A549 (cell line): Measurements from ENCODE around the gene SOX15. TPM values are rescaled to one million over a fixed set of nuclear protein-coding genes. Genes with fewer than 3 reads are reported as not detected.

Experiments used
- ATAC-seq, 2 experiments: fragments of 200-7000 bp in 1 of 2; fragments of >200 bp in 1 of 2; cut with Nextera tagmentation in 1 of 2; cut with Tn5 transposase in 1 of 2; 3 replicates each; pipeline versions ENCODE4 v1.8.0 to v1.9.1; 2018 to 2020; ENCODE audit warnings: mild to moderate bottlenecking in 1 of 2, moderate library complexity in 1 of 2
- CTCF ChIA-PET: fragments of 300-600 bp; sonication (Branson Sonifier 250); formaldehyde crosslinking; extraction: SDS; loops from one replicate; lab custom pipeline; 2021; ENCODE audit warnings: antibody characterized with exemption, inconsistent platforms; lab: Yijun Ruan, JAX
- POLR2A ChIA-PET: fragments of 350-600 bp; formaldehyde crosslinking; extraction: SDS; loops from one replicate; lab custom pipeline; 2021; ENCODE audit warnings: antibody characterized with exemption, inconsistent platforms; lab: Yijun Ruan, JAX
- DNase-seq, 2 experiments: peaks; one replicate each; pipeline versions ENCODE4 v3.0.0 to v3.0.0-alpha.2; 2011 to 2016; ENCODE audit warnings: low read depth in 1 of 2, low spot score in 1 of 2
- FAIRE-seq: peaks from 2 replicates; lab custom pipeline; 2011; peaks lifted over from hg19 to GRCh38; lab: Jason Lieb, UNC
- H3K27ac ChIP-seq, 2 experiments: fragments of >200 bp; sonication (Bioruptor Twin); formaldehyde crosslinking; 3 replicates each; pipeline ENCODE4 v1.5.1; 2016 to 2017
- H3K4me1 ChIP-seq: fragments of >200 bp; sonication (Bioruptor Twin); formaldehyde crosslinking; 3 replicates; pipeline ENCODE4 v1.6.1; 2016
- H3K4me2 ChIP-seq: fragments of >200 bp; sonication (Bioruptor Twin); formaldehyde crosslinking; 3 replicates; pipeline ENCODE4 v1.6.1; 2016
- H3K4me3 ChIP-seq: fragments of >200 bp; sonication (Bioruptor Twin); formaldehyde crosslinking; 3 replicates; pipeline ENCODE4 v1.5.1; 2016
- H3K9me3 ChIP-seq: fragments of >200 bp; sonication (Bioruptor Twin); formaldehyde crosslinking; 3 replicates; pipeline ENCODE4 v1.6.1; 2016
- BHLHE40 ChIP-seq: IDR thresholded peaks from 2 replicates; pipeline ENCODE4 v1.6.1; 2012; ENCODE audit warnings: low read depth, low read length, inconsistent platforms
- CHD2 ChIP-seq: fragments of 150-350 bp; IDR thresholded peaks from 2 replicates; pipeline ENCODE4 v1.6.1; 2014; ENCODE audit warnings: low read length; ENCODE audit not compliant: partially characterized antibody
- CHD4 ChIP-seq: fragments of 200-600 bp; sonication (generic); IDR thresholded peaks from 2 replicates; pipeline ENCODE4 v1.6.1; 2016; ENCODE audit warnings: antibody characterized with exemption, mild to moderate bottlenecking, borderline replicate concordance
- E2F6 ChIP-seq: IDR thresholded peaks from 2 replicates; pipeline ENCODE4 v1.6.1; 2012; ENCODE audit warnings: low read depth, borderline replicate concordance
- EHF ChIP-seq: fragments of 250-450 bp; sonication (Bioruptor Pico); IDR thresholded peaks from 2 replicates; pipeline ENCODE4 v1.5.0; 2020; ENCODE audit warnings: mild to moderate bottlenecking
- EHMT2 ChIP-seq: fragments of 200-600 bp; sonication (generic); IDR thresholded peaks from 2 replicates; pipeline ENCODE4 v1.6.1; 2016; ENCODE audit warnings: antibody characterized with exemption, low read depth, mild to moderate bottlenecking, moderate library complexity
- ESRRA ChIP-seq: fragments of 150-350 bp; IDR thresholded peaks from 2 replicates; pipeline ENCODE4 v1.6.1; 2014; ENCODE audit warnings: mild to moderate bottlenecking, low read length, borderline replicate concordance
- FOSB ChIP-seq: fragments of 250-450 bp; sonication (Bioruptor Pico); IDR thresholded peaks from 2 replicates; pipeline ENCODE4 v1.5.0; 2020; ENCODE audit warnings: mild to moderate bottlenecking, moderate library complexity
- FOSL2 ChIP-seq, 2 experiments: fragments of 450-650 bp in 1 of 2; fragments of >200 bp in 1 of 2; sonication (Bioruptor Twin) in 1 of 2; formaldehyde crosslinking; IDR thresholded peaks; 2 replicates each; pipeline versions ENCODE4 v1.5.0 to v1.6.1; 2016 to 2020; ENCODE audit warnings: mild to moderate bottlenecking in 1 of 2, moderate library complexity in 1 of 2
- HES2 ChIP-seq: fragments of >200 bp; sonication (Bioruptor Twin); formaldehyde crosslinking; IDR thresholded peaks from 2 replicates; pipeline ENCODE4 v1.6.1; 2016
- HEYL ChIP-seq: fragments of 250-450 bp; sonication (Bioruptor Pico); IDR thresholded peaks from 2 replicates; pipeline ENCODE4 v1.8.0; 2021; ENCODE audit warnings: mild to moderate bottlenecking, moderate library complexity
- HMGXB4 ChIP-seq: fragments of 250-450 bp; sonication (Bioruptor Pico); IDR thresholded peaks from 2 replicates; pipeline ENCODE4 v1.5.0; 2021; ENCODE audit warnings: mild to moderate bottlenecking, moderate library complexity, borderline replicate concordance
- HOXA7 ChIP-seq: fragments of 250-450 bp; sonication (Bioruptor Pico); IDR thresholded peaks from 2 replicates; pipeline ENCODE4 v1.5.0; 2020; ENCODE audit warnings: mild to moderate bottlenecking, moderate library complexity
- HOXB13 ChIP-seq: fragments of 250-450 bp; sonication (Bioruptor Pico); IDR thresholded peaks from 2 replicates; pipeline ENCODE4 v1.5.0; 2020; ENCODE audit warnings: low read depth, mild to moderate bottlenecking, moderate library complexity
- HOXB5 ChIP-seq: fragments of 250-450 bp; sonication (Bioruptor Pico); IDR thresholded peaks from 2 replicates; pipeline ENCODE4 v1.5.0; 2020; ENCODE audit warnings: mild to moderate bottlenecking, moderate library complexity
- JUN ChIP-seq, 2 experiments: fragments of >200 bp; sonication (Bioruptor Twin); formaldehyde crosslinking; IDR thresholded peaks; 2 replicates in 1 of 2; 3 replicates in 1 of 2; pipeline ENCODE4 v1.6.1; 2016 to 2017
- MAFK ChIP-seq: fragments of 450-650 bp; IDR thresholded peaks from 2 replicates; pipeline ENCODE4 v1.6.1; 2014; ENCODE audit not compliant: partially characterized antibody
- MAX ChIP-seq: IDR thresholded peaks from 2 replicates; pipeline ENCODE4 v1.6.1; 2012
- MAZ ChIP-seq: fragments of 150-350 bp; IDR thresholded peaks from 2 replicates; pipeline ENCODE4 v1.6.1; 2014; ENCODE audit warnings: antibody characterized with exemption, low read depth, low read length, borderline replicate concordance
- PHF8 ChIP-seq: fragments of 200-600 bp; sonication (generic); IDR thresholded peaks from 2 replicates; pipeline ENCODE4 v1.6.1; 2016; ENCODE audit warnings: low read depth, mild to moderate bottlenecking, antibody characterized with exemption, moderate library complexity, borderline replicate concordance
- POLR2A ChIP-seq: IDR thresholded peaks from 2 replicates; pipeline ENCODE4 v1.6.1; 2012; ENCODE audit warnings: mild to moderate bottlenecking, low read length
- RARB ChIP-seq: fragments of 250-450 bp; sonication (Bioruptor Pico); IDR thresholded peaks from 2 replicates; pipeline ENCODE4 v1.8.0; 2021; ENCODE audit warnings: mild to moderate bottlenecking, moderate library complexity
- REST ChIP-seq: fragments of 200-600 bp; sonication (generic); IDR thresholded peaks from 2 replicates; pipeline ENCODE4 v1.6.1; 2016; ENCODE audit warnings: antibody characterized with exemption, mild to moderate bottlenecking, moderate library complexity
- RFX5 ChIP-seq: fragments of 450-650 bp; IDR thresholded peaks from 2 replicates; pipeline ENCODE4 v1.7.1; 2014; ENCODE audit warnings: antibody characterized with exemption, mild to moderate bottlenecking, moderate library complexity
- SMC3 ChIP-seq: fragments of >200 bp; sonication (Bioruptor Twin); formaldehyde crosslinking; IDR thresholded peaks from 3 replicates; pipeline ENCODE4 v1.6.1; 2018; ENCODE audit warnings: inconsistent platforms
- ZNF302 ChIP-seq: fragments of 250-450 bp; sonication (Bioruptor Pico); IDR thresholded peaks from 2 replicates; pipeline ENCODE4 v1.9.0; 2021; ENCODE audit warnings: inconsistent platforms, mild to moderate bottlenecking, moderate library complexity
- ZSCAN20 ChIP-seq: fragments of 250-450 bp; sonication (Bioruptor Pico); IDR thresholded peaks from 2 replicates; pipeline ENCODE4 v1.8.0; 2022; ENCODE audit warnings: mild to moderate bottlenecking, moderate library complexity
- WGBS: methylation state at CpG from one replicate; pipeline ENCODE4 v1.1.6; 2017; ENCODE audit errors: missing lambda C conversion rate; 5-methylcytosine and 5-hydroxymethylcytosine counted together
- polyA plus RNA-seq, 4 experiments: library from polyadenylated mRNA; depleted of rRNA in 3 of 4; stranded (reverse); fragments of >200 nt; fragmentation: RNase III in 1 of 4; extraction: RNeasy Plus Mini Kit Qiagen cat#74134 plus additional on column Dnase treatment in 1 of 4; gene quantifications; 2 replicates in 3 of 4; 3 replicates in 1 of 4; pipeline ENCODE4 v1.2.3, GENCODE V29; 2011 to 2017

Gene SOX15
- polyA plus RNA-seq, 2 of the 4 experiments (the other 2 are of a cell fraction): 0.05 to 0.19 TPM

- CTCF ChIA-PET: interaction anchor here (0.7 to 14.2 kb wide), 7 partner anchors 8 to 69 kb away, joined by 3 to 130 read pairs (median 9); partner anchors contain the start of genes SAT2, SHBG, TP53 and WRAP53
- no peak for ATAC-seq
- H3K4me1 ChIP-seq: no peaks in the 10 kb centered on the region
- H3K4me3 ChIP-seq: no peak overlapping the region
- 79% methylated on average over 5 of the region's 5 CpGs for WGBS
- H3K9me3 ChIP-seq: no peaks in the 10 kb centered on the region
- H3K4me2 ChIP-seq: no peak overlapping the region
- POLR2A ChIA-PET: interaction anchor here (0.6 kb wide), 1 partner anchor 104 kb away, joined by 5 read pairs; no protein-coding TSS in a partner anchor
- FAIRE-seq: no peak
- no peak overlapping the region for H3K27ac ChIP-seq
- no peak for TF ChIP-seq PHF8
- TF ChIP-seq BHLHE40: no peak
- no peak for TF ChIP-seq HOXA7 (CRISPR knock-in tag)
- no peak for TF ChIP-seq RARB (CRISPR knock-in tag)
- no peak for TF ChIP-seq SMC3
- no peak for TF ChIP-seq ZNF302
- no peak for TF ChIP-seq CHD2
- no peak for TF ChIP-seq FOSL2 (IDR thresholded peaks at IDR 0.05)
- no peak for TF ChIP-seq FOSL2 (CRISPR knock-in tag; IDR thresholded peaks at IDR 0.05)
- TF ChIP-seq HOXB5 (CRISPR knock-in tag): no peak
- TF ChIP-seq JUN (IDR thresholded peaks at IDR 0.05): no peak
- no peak for TF ChIP-seq FOSB (CRISPR knock-in tag)
- TF ChIP-seq CHD4: no peak
- DNase-seq: no peak
Measured at GRCh38 chr17:7618608-7619007, 28.7 kb upstream of the SOX15 start.

- H3K4me3 ChIP-seq: peak overlapping the region; percentile 43
- POLR2A ChIA-PET: interaction anchor here (0.6 to 6.1 kb wide), 11 partner anchors 11 to 230 kb away, joined by 3 to 58 read pairs (median 5); partner anchors contain the start of genes ATP1B2, CD68, MPDU1 and SAT2
- FAIRE-seq (no peak), DNase-seq (no peak), ATAC-seq (no peak)
- H3K4me1 ChIP-seq: peaks cover 28% of the 10 kb centered on the region
- peak overlapping the region; percentile 61 for H3K4me2 ChIP-seq
- H3K27ac ChIP-seq: peak overlapping the region; percentile 74 to 89
- TF ChIP-seq EHF (CRISPR knock-in tag) (no peak), MAX (no peak; the same call in 1 of the 2 replicates), PHF8 (no peak), POLR2A (peak; percentile 34; the same call in 1 of the 2 replicates), RFX5 (no peak), HES2 (no peak), E2F6 (0 out of 2 replicates have a peak, but pooled peaks have one; percentile 26), BHLHE40 (0 out of 2 replicates have a peak, but pooled peaks have one; percentile 5), ZSCAN20 (no peak), FOSB (CRISPR knock-in tag) (no peak), ESRRA (no peak), HEYL (no peak), EHMT2 (no peak), MAZ (0 out of 2 replicates have a peak, but pooled peaks have one; percentile 1), HMGXB4 (CRISPR knock-in tag) (no peak), MAFK (peak; percentile 33), HOXB13 (CRISPR knock-in tag) (no peak), CHD4 (peak; percentile 52; the same call in 1 of the 2 replicates), REST (no peak)
- CTCF ChIA-PET: interaction anchor here (0.6 to 14.2 kb wide), 25 partner anchors 11 to 329 kb away, joined by 3 to 130 read pairs (median 5); partner anchors contain the start of genes ATP1B2, DNAH2, SAT2 and SHBG
- 2% methylated on average over 28 of the region's 28 CpGs for WGBS
- H3K9me3 ChIP-seq: no peaks in the 10 kb centered on the region
Measured at GRCh38 chr17:7615265-7615747, 25.4 kb upstream of the SOX15 start.
